Retinal pigment epithelial cell (primary cell): ENCODE data around the gene CACNG6.
"Not testable (repeated sequence)": the region's sequence is repeated elsewhere in the genome, so short reads cannot be mapped to it uniquely, and the experiment has no call there.

Source experiments
- DNase-seq: peaks from one replicate; pipeline ENCODE4 v3.0.0-alpha.2; 2010; ENCODE audit warnings: low read depth
- H3K4me3 ChIP-seq: 2 replicates; pipeline ENCODE4 v1.5.1; 2011; ENCODE audit warnings: mild to moderate bottlenecking, low read length, control low read depth, moderate library complexity
- TF ChIP-seq, protein P1 (sequence below): conservative IDR thresholded peaks from 2 replicates; pipeline ENCODE4 v1.5.1; 2011; ENCODE audit warnings: low read depth, low read length, control low read depth, inconsistent platforms

CACNG6 gene

DNA sequence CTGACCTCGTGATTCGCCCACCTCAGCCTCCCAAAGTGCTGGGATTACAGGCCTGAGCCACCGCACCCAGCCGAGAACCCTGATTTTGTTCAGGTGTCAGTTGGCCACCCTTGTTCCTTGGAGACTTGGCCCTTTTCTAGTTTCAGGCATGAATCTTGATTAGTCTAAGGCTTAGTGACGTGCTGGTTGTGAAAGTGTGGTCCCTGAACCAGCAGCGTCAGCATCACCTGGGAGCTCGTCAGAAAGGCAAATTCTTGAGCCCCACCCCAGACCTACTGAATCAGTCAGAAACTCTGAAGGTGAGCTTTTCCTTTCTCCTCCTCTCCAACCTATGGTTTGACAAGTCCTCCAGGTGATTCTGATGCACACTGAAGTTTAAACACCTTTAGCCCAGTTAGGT, 35.2 kb downstream of the CACNG6 start:
- no peak overlapping the region for H3K4me3 ChIP-seq
- TF ChIP-seq, protein P1, sequence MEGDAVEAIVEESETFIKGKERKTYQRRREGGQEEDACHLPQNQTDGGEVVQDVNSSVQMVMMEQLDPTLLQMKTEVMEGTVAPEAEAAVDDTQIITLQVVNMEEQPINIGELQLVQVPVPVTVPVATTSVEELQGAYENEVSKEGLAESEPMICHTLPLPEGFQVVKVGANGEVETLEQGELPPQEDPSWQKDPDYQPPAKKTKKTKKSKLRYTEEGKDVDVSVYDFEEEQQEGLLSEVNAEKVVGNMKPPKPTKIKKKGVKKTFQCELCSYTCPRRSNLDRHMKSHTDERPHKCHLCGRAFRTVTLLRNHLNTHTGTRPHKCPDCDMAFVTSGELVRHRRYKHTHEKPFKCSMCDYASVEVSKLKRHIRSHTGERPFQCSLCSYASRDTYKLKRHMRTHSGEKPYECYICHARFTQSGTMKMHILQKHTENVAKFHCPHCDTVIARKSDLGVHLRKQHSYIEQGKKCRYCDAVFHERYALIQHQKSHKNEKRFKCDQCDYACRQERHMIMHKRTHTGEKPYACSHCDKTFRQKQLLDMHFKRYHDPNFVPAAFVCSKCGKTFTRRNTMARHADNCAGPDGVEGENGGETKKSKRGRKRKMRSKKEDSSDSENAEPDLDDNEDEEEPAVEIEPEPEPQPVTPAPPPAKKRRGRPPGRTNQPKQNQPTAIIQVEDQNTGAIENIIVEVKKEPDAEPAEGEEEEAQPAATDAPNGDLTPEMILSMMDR = no peak
- no peak for DNase-seq

DNA sequence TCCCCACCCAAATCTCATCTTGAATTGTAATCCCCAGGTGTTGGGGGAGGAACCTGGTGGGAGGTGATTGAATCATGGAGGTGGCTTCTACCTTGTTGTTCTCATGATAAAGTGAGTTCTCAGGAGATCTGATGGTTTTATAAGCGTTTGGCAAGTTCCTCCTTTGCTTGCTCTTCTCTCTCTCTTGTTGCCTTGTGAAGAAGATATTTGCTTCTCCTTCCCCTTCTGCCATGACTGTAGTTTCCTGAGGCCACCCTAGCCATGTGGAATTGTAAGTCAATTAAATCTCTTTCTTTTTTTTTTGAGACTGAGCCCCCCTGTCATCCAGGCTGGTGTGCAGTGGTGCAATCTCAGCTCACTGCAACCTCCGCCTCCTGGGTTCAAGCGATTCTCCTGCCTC, 37.9 kb downstream of the CACNG6 start:
- no peak for DNase-seq
- no peak overlapping the region for H3K4me3 ChIP-seq
- TF ChIP-seq, protein P1 = no peak

DNA sequence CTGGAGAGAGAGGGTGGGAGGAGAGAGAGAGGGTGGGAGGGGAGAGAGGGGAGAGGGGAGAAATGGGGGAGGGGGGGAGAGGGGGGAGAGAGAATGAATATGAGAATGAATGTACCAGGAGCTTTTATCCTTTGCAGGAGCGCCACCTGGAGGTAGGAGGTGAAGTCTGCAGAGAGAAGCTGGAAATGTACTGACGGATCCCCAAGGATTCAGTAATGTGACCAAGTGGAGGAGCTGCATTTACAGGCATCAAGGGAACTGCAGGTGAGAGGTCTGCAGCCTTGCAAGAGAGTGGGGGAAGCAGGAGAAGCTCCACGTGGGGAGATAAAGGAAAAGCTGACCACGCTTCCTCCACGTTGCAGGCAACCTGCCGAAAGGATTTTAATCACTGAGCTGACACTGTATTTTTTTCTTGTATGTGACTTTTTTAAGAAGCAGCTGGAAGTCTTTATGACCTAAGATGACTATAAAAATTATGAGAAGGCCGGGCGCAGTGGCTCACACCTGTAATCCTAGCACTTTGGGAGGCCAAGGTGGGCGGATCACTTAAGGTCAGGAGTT, 38.6 kb downstream of the CACNG6 start:
- TF ChIP-seq, protein P1 = peak; percentile 77
- no peak for DNase-seq
- H3K4me3 ChIP-seq = no peak overlapping the region

DNA sequence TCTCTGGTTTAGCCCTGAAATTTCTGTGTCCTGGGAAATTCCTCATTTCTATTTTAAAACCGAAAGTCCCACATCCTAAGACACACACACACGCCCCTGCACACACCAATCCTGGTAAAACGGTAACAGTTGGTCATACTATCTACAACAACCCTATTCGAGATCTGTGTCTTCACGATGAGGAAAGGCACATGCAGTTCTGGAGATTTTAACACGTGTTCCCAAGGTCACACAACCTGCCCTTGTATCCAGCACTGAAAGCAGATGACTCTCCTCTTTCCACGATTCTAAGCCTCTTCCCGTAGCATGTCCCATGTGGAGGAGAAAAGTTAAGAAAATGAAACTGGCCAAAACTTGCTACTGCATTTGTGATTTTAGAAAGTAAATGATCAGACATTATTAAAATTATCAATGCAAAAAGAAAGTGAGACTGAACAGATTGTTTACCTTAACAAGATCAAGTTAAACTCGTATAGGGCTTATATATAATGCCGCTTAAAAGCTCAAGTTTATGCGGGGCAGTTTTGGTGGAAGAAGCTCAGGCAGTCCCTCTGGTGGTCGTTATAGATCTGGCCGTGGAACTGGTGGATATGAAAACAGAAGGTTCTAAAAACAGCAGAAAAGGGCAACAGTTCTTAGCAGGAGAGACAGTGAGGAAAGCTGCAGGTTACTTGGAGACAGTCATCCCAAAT, 39.6 kb downstream of the CACNG6 start:
- H3K4me3 ChIP-seq = no peak overlapping the region
- TF ChIP-seq, protein P1 = peak; percentile 58
- DNase-seq = no peak

DNA sequence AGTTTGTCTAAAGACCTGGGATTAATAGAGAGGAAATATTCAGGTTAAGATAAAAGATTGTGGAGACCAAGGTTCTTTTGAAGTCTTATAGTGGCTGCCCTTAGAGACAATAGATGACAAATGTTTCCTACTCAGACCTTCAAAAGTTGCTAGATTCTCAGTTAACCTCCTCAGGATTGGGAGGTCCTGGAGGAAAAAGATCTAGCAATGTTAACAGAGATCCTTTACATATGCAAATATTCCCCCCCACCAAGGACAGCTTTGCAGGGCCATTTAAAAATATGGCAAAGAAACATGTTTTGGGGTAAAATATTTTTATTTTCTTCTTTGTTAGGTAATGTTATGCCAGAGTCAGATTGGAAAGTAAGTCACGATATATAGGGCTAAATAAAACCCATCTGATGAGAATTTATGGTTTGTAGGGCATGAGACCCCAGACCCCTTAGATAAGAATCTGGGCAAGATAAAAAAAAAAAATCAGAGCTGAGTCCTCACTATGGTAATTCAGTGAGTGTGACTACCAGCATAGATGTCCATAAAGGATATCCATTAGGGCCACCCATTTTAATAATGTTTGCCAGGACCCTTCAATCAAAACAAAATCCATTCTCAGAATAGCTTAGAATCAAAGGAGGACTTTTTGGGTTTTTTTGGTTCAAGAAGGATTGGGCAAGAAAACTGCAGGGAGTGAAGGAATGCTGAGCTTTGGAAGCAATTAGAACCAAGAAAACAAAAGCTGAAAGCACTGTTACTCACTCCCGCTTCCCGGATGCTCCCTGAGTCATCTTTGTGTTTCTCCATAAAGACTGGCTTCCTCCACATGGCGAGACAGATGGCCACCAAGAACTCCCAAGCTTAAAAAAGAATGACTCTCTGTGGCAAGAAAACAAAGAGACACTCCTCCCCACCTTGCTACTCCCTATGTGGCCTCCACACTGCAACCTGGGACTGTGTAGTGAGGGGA, 44.1 kb downstream of the CACNG6 start:
- H3K4me3 ChIP-seq = no peak overlapping the region
- DNase-seq = no peak

DNA sequence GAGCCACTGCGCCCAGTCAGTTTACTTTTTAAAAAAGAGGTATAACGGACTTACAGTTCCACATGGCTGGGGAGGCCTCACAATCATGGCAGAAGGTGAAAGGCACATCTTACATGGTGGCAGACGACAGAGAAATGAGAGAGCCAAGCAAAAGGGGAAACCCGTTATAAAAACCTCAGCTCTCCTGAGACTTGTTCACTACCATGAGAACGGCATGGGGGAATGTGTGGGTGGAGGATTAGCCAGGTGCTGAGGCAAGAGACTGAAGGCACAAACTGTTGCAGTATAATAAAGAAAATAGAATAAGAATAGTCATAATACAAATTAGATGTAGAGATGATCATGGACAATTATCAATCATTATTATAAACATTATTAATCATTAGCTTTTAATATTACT, 45.1 kb downstream of the CACNG6 start:
- H3K4me3 ChIP-seq, DNase-seq: not testable (repeated sequence)

More for the DNA sequence above, 44.1 kb downstream of the CACNG6 start:
- TF ChIP-seq, protein P1 = no peak

DNA sequence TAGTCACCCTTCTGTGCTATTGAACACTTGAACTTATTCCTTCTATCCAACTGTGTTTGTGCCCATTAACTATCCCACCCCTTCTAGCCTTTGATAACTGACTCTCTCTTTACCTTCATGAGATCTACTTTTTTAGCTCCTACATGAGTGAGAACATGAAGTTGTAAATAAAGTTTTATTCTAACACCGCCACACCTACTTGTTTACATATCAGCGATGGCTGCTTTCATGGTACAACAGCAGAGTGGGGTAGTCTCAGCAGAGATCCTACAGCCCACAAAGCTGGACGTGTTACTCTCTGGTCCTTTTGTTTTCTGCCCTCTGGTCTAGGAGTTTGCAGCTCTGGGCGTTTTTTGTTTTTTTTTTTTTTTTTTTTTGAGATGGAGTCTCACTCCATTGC, 48.6 kb downstream of the CACNG6 start:
- DNase-seq = no peak
- no peak overlapping the region for H3K4me3 ChIP-seq
- TF ChIP-seq, protein P1 = no peak
